Spinal cord (tissue), 10 donors: Measurements from ENCODE around the gene SPECC1. TPM values are rescaled to one million over a fixed set of nuclear protein-coding genes. Genes with fewer than 3 reads are reported as not detected.

Experiments used
- DNase-seq, 6 donors: peaks; one replicate each; pipeline versions ENCODE4 v3.0.0 to v3.0.0-alpha.2; 2013 to 2015; ENCODE audit warnings: low spot score in 6 of 6, low read depth in 4 of 6
- H3K27ac ChIP-seq: one replicate; pipeline ENCODE4 v1.5.1; 2013; ENCODE audit warnings: low read depth, low read length, control low read depth
- H3K27me3 ChIP-seq: one replicate; pipeline ENCODE4 v1.6.1; 2013; ENCODE audit warnings: low read length; ENCODE audit not compliant: control insufficient read depth, insufficient read depth
- H3K36me3 ChIP-seq: one replicate; pipeline ENCODE4 v1.6.1; 2013; ENCODE audit warnings: low read length; ENCODE audit not compliant: control insufficient read depth, insufficient read depth
- H3K4me1 ChIP-seq: one replicate; pipeline ENCODE4 v1.6.1; 2013; ENCODE audit warnings: low read length; ENCODE audit not compliant: control insufficient read depth, insufficient read depth
- H3K4me3 ChIP-seq: one replicate; pipeline ENCODE4 v1.5.1; 2013; ENCODE audit warnings: low read depth, low read length, control low read depth
- H3K9me3 ChIP-seq: one replicate; pipeline ENCODE4 v1.6.1; 2013; ENCODE audit warnings: low read length; ENCODE audit not compliant: control insufficient read depth, insufficient read depth
- WGBS: methylation state at CpG from one replicate; pipeline ENCODE4 v1.1.5; 2013; ENCODE audit warnings: missing lambda C conversion rate; ENCODE audit not compliant: insufficient coverage; 5-methylcytosine and 5-hydroxymethylcytosine counted together
- polyA plus RNA-seq, 2 donors: library from polyadenylated mRNA; unstranded; fragments of 120-200 nt; gene quantifications; one replicate each; pipeline ENCODE4 v1.2.1, GENCODE V29; 2013; ENCODE audit not compliant: insufficient read length in 2 of 2
- total RNA-seq, 2 donors: library from RNA; depleted of rRNA in 1 of 2; stranded (reverse); fragments of 120-200 nt in 1 of 2; fragments of >200 nt in 1 of 2; gene quantifications; one replicate each; pipeline versions ENCODE4 v1.2.3 to v1.2.4, GENCODE V29; 2013 to 2014
- donor health status: healthy.

Gene SPECC1
- total and polyA plus RNA-seq, 4 donors, result 45.6 to 52.1 (median 49.9) TPM

DNA sequence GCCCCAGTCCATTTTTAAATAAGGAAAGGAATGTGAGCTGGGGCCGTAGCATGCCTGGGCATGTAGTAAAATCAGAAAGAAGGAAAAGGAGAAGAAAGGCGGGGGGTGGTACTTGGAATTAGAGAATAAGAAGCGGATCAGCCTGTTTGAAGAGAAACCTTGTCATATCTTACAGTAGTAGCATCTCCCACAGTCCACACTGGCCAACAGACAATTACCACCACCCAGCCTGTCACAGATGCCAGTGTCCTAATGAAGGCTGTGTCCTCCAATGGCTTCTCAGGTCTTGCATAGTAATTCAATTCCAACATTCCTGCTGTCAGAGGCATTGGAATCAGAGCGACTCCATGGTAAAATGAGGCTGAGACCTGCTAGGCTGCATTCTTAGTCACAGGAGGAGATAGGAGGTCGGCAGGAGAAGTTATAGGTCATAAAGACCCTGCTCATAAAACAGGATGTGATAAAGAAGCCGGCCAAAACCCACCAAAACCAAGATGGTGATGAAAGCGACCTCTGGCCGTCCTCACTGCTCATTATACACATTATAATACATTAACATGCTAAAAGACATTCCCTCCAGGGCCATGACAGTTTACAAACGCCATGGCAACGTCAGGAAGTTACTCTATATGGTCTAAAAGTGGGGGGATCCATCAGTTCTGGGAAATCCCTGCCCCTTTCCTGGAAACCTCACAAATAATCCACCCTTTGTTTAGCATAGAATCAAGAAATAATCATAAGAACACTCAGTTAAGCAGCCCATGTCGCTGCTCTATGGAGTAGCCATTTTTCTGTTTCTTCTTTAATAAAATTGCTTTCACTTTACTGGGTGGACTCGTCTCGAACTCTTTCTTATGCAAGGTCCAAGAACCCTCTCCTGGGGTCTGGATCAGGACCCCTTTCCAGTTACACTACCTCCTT, 22.0 kb upstream of the SPECC1 start:
- 46% methylated on average over 5 of the region's 13 CpGs for WGBS
- Histone ChIP-seq H3K9me3 (no peaks in the 10 kb centered on the region), H3K4me1 (no peaks in the 10 kb centered on the region), H3K27ac (no peak overlapping the region), H3K27me3 (no peaks in the 10 kb centered on the region), H3K4me3 (no peak overlapping the region), H3K36me3 (no peaks in the 10 kb centered on the region)
- no peak for DNase-seq

DNA sequence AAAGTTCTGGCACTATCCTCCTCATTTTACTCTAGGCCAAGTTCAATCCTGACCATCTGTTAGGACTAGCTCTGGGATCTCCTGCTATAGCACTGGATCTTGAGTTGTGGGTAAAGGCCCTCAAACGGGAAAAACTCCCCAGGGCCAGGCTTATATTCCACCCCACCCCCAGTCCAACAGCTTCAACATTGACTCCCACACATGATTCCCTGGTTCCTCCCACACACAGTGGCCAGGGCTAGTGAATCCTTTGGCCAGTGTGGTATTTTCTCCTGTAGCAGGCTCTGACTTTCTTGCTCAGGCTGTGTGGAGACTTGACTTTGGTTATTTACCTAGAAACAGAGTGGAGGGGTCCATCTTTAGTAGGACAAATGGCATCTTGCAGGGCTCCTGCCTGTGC, 21.3 kb upstream of the SPECC1 start:
- DNase-seq, result no peak
- Histone ChIP-seq H3K27me3 (no peaks in the 10 kb centered on the region), H3K36me3 (no peaks in the 10 kb centered on the region), H3K4me3 (no peak overlapping the region), H3K4me1 (peaks cover 2% of the 10 kb centered on the region), H3K9me3 (no peaks in the 10 kb centered on the region), H3K27ac (no peak overlapping the region)
- WGBS, result 100% methylated on average over 1 of the region's 1 CpG

DNA sequence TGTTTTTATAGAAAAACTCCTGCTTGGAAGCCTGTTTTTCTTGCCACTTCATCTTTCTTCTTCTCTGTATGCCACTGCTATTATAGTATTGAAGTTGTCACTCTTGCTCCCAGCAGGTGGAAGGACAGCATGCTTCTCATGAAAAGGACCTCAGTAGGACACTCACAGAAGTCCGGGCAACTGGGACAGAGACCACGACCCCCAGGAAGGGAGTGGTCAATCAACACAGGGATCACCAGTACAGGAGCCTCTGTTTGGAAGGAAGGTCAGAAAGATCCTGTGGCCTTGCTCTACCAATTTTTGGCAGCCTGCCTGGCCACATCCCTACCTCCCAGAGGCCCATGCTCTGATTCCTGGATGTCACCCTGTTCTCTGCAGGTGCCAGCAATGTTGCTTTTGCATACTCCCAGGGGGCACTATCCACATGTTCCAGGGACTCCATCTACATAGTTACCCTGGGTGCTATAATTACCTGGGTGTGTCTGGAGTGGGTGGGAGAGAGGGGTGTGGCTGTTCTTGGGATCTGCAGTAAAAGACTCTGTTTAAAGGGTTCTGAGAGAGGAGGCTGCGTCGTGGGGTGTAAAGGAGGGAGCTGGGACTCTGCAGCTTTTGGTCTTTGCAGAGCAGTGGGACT, 17.8 kb upstream of the SPECC1 start:
- H3K27ac ChIP-seq, result no peak overlapping the region
- WGBS, result 27% methylated on average over 2 of the region's 4 CpGs

DNA sequence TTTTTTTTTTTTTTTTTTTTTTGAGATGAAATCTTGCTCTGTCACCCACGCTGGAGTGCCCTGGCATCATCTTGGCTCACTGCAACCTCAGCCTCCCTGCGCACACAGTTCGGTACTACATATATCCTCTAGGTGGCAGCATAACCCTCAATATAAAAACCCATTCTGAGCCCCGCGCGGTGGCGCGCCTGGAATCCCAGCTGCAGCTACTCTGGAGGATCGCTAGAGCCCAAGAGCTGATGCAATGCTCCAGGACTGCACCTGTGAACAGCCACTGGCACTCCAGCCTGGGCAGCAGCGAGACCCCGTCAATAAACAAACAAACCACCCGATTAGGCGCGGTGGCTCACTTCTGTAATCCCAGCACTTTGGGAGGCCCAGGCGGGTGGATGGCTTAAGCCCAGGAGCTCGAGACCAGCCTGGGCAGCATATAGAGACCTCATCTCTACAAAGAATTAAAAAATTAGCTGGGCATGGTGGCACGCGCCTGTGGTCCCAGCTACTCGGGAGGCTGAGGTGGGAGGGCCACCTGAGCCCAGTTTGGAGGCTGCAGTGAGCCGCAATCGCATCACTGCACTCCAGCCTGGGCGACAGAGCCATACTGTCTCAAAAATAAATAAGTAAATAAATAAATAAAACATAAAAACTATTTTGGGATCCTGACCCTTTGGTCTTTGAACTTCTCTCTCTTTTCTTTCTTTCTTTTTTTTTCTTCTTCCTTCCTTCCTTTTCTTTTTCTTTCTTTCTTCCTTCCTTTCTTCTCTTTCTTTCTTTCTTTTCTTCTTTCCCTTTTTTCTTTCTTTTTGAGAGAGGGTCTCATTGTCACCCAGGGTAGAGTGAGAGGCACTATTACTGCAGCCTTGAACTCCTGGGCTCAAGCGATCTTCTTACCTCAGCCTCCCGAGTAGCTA, 16.1 kb upstream of the SPECC1 start:
- Histone ChIP-seq H3K4me3 (no peak overlapping the region), H3K36me3 (no peaks in the 10 kb centered on the region), H3K27me3 (no peaks in the 10 kb centered on the region), H3K9me3 (no peaks in the 10 kb centered on the region), H3K4me1 (peaks cover 6% of the 10 kb centered on the region), H3K27ac (no peak overlapping the region)
- peak; percentile 77 to 97 (median 84) for DNase-seq
- WGBS, result 12% methylated on average over 19 of the region's 24 CpGs

More for the DNA sequence above, 17.8 kb upstream of the SPECC1 start:
- Histone ChIP-seq H3K4me1 (peaks cover 6% of the 10 kb centered on the region), H3K27me3 (no peaks in the 10 kb centered on the region), H3K4me3 (no peak overlapping the region), H3K36me3 (no peaks in the 10 kb centered on the region), H3K9me3 (no peaks in the 10 kb centered on the region)
- no peak for DNase-seq

DNA sequence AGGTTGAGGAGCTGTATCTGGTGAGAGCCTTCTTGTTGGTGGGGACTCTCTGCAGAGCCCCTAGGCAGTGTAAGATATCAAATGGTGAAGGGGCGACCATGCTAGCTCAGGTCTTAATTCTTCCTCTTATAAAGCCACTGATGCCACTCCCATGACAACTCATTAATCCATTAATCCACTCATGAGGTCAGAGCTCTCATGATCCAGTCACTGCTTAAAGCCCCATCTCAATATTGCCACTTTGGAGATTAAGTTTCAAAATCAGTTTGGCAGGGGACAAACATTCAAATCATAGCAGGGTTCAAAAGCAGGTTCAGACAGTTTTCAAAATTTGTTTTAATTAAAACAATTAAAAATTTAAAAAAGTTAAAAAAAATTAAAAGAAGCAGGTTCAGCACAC, 13.1 kb upstream of the SPECC1 start:
- WGBS, result no CpG with 5 or more reads among the region's 1 CpG
- no peak overlapping the region for H3K27ac ChIP-seq

DNA sequence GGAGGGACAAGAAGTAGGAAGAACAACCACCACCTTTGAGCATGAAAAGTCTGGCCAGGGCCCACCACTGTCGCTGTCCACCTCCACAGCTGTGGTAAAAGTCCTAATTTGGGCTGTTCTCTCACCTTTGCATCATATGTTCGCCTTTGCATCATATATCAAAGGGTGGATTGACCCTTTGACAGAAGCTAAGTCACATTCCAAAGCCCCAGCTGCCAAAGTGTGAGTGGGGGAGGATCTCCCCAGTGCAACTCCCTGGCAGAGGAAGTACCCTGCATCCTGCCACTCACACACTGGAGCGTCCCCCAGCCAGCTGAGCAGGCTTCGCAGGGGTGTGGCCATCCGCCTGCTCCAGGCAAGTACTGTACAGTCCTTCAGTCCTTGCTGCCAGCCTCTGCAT, 12.7 kb upstream of the SPECC1 start:
- H3K27ac ChIP-seq, result no peak overlapping the region
- H3K27me3 ChIP-seq, result no peaks in the 10 kb centered on the region
- whole genome bisulfite sequencing, result 80% methylated on average over 2 of the region's 5 CpGs
- no peaks in the 10 kb centered on the region for H3K9me3 ChIP-seq
- DNase-seq, result no peak
- H3K4me3 ChIP-seq, result no peak overlapping the region
- peaks cover 6% of the 10 kb centered on the region for H3K4me1 ChIP-seq
- H3K36me3 ChIP-seq, result no peaks in the 10 kb centered on the region

More for the DNA sequence above, 13.1 kb upstream of the SPECC1 start:
- Histone ChIP-seq H3K36me3 (no peaks in the 10 kb centered on the region), H3K27me3 (no peaks in the 10 kb centered on the region), H3K4me1 (peaks cover 6% of the 10 kb centered on the region), H3K9me3 (no peaks in the 10 kb centered on the region), H3K4me3 (no peak overlapping the region)
- DNase-seq, result no peak

DNA sequence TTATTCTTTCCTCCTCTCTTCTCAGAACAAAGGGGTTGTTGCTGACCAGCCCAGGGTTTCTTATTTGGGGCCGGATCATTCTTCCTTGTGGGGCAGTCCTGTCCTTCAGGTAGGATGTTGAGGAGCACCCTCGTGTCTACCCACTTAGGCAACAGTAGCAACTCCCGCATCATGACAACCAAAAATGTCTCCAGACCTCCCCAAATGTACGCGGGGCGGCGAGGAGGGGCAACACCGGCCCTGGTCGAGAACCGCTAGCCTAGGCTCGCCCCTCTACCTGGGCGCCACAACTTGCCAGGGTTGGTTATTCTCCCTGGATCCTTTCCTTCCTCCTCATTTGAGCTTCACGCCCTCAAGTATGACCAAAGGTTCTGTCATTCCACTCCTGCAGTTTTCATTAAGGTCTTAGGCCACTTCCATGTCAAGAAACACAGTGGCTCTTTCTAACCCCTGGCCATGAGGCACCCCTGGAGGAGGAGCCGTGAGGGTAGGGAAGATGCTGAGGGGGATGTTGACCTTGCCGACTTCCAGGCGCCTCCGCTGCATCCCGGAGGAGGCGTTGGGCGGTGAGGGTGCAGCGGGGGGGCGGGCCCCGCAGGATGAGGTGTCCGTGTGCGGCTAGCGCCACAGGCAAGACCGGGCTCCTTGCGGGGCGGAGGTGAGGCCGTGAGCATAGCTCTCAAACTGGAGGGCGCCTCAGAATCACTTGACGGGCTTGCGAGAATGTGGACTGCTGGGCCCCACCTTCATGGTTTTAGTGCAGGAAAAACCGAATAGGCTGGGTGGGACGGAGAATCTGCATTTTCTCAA, 712 bp upstream of the SPECC1 start:
- Histone ChIP-seq H3K4me1 (peaks cover 9% of the 10 kb centered on the region), H3K9me3 (no peaks in the 10 kb centered on the region), H3K4me3 (peak overlapping the region; percentile 55), H3K27ac (no peak overlapping the region), H3K27me3 (peaks cover 17% of the 10 kb centered on the region), H3K36me3 (no peaks in the 10 kb centered on the region)
- WGBS, result 21% methylated on average over 33 of the region's 35 CpGs
- no peak for DNase-seq

DNA sequence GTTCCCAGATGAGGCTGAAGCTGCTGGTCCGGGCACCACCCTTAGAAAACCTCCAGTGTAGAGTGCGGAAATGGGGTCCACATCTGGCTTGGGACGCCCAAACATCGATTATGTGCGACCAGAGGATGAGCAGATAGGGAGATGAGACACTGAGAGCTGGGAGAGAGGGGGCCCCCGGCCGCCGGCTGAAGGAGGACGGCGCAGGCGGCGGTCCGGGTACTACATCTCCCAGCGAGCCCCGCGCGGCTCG, 182 bp upstream of the SPECC1 start:
- H3K4me1 ChIP-seq, result peaks cover 9% of the 10 kb centered on the region
- peaks cover 18% of the 10 kb centered on the region for H3K27me3 ChIP-seq
- no peak overlapping the region for H3K27ac ChIP-seq
- 0% methylated on average over 18 of the region's 18 CpGs for WGBS
- no peaks in the 10 kb centered on the region for H3K9me3 ChIP-seq
- no peaks in the 10 kb centered on the region for H3K36me3 ChIP-seq
- peak overlapping the region; percentile 55 for H3K4me3 ChIP-seq
- peak in 1 of 6 donors; percentile 91 for DNase-seq
